Endothelial cell of umbilical vein (primary cell): ENCODE data around the gene ARL10. TPM values are rescaled to one million over a fixed set of nuclear protein-coding genes. Genes with fewer than 3 reads are reported as not detected.

ENCODE experiments used
- BruUV-seq: library from RNA; stranded (reverse); fragments of 400-500 nt; replicated peaks from 2 replicates; lab custom pipeline; 2021; lab: Mats Ljungman, UMichigan
- CTCF ChIA-PET: fragments of 300-600, 350-600 bp; sonication (Branson Sonifier 250); formaldehyde crosslinking; loops from one replicate; lab custom pipeline; 2021; ENCODE audit warnings: antibody characterized with exemption, inconsistent platforms; lab: Charles Lee
- POLR2A ChIA-PET: fragments of 300-600, 350-600 bp; sonication (Branson Sonifier 250); formaldehyde crosslinking; loops from one replicate; lab custom pipeline; 2021; ENCODE audit warnings: antibody characterized with exemption, inconsistent platforms; lab: Charles Lee
- DNase-seq: peaks from one replicate; pipeline ENCODE4 v3.0.0-alpha.2; 2011; ENCODE audit warnings: low read depth, low spot score
- FAIRE-seq: peaks from 2 replicates; lab custom pipeline; 2011; peaks lifted over from hg19 to GRCh38; lab: Jason Lieb, UNC
- H2AFZ ChIP-seq: 2 replicates; pipeline ENCODE4 v1.6.0; 2012; ENCODE audit warnings: low read depth, low read length, control low read depth, inconsistent platforms
- H3K27ac ChIP-seq: 2 replicates; pipeline ENCODE4 v1.5.1; 2011; ENCODE audit warnings: low read depth, mild to moderate bottlenecking, control low read depth, low read length, moderate library complexity; ENCODE audit not compliant: insufficient read depth
- H3K27me3 ChIP-seq, 2 experiments: 2 replicates each; pipeline versions ENCODE4 v1.6.0 to v1.6.1; 2011; ENCODE audit warnings: low read length in 2 of 2, mixed read lengths in 1 of 2; ENCODE audit not compliant: control insufficient read depth in 2 of 2, insufficient read depth in 2 of 2
- H3K36me3 ChIP-seq, 2 experiments: 2 replicates in 1 of 2; 3 replicates in 1 of 2; pipeline ENCODE4 v1.5.1; 2011; ENCODE audit warnings: low read length in 2 of 2, mild to moderate bottlenecking in 1 of 2, moderate library complexity in 1 of 2; ENCODE audit not compliant: control insufficient read depth in 2 of 2, insufficient read depth in 2 of 2; ENCODE audit errors: extremely low read depth in 1 of 2
- H3K4me1 ChIP-seq: 3 replicates; pipeline ENCODE4 v1.5.1; 2011; ENCODE audit warnings: mild to moderate bottlenecking, low read length; ENCODE audit not compliant: control insufficient read depth, insufficient read depth; ENCODE audit errors: extremely low read depth
- H3K4me2 ChIP-seq: 2 replicates; pipeline ENCODE4 v1.6.1; 2011; ENCODE audit warnings: low read length, control low read depth, mixed read lengths; ENCODE audit not compliant: insufficient read depth
- H3K4me3 ChIP-seq, 3 experiments: fragments of 200-600 bp in 1 of 3; sonication (generic), shearing (Covaris generic) in 1 of 3; replicated peaks in 1 of 3; 2 replicates each; pipeline ENCODE4 v1.5.1; 2011 to 2016; ENCODE audit warnings: control low read depth in 3 of 3, low read length in 3 of 3, mild to moderate bottlenecking in 2 of 3, inconsistent platforms in 1 of 3, low read depth in 1 of 3, moderate library complexity in 1 of 3; ENCODE audit not compliant: insufficient read depth in 1 of 3
- H3K79me2 ChIP-seq: 2 replicates; pipeline ENCODE4 v1.6.0; 2012; ENCODE audit warnings: low read length, inconsistent platforms; ENCODE audit not compliant: control insufficient read depth, insufficient read depth
- H3K9ac ChIP-seq: replicated peaks from 2 replicates; pipeline ENCODE3; 2011; ENCODE audit warnings: low read length, control low read depth; ENCODE audit not compliant: insufficient read depth; ENCODE audit errors: extremely low read depth
- H3K9me1 ChIP-seq: replicated peaks from 3 replicates; pipeline ENCODE4 v1.6.0; 2011; ENCODE audit warnings: mild to moderate bottlenecking, low read length; ENCODE audit not compliant: control insufficient read depth, insufficient read depth; ENCODE audit errors: extremely low read depth
- H3K9me3 ChIP-seq: replicated peaks from 2 replicates; pipeline ENCODE4 v1.5.1; 2012; ENCODE audit warnings: low read length, inconsistent platforms; ENCODE audit not compliant: control insufficient read depth, insufficient read depth
- H4K20me1 ChIP-seq: replicated peaks from 2 replicates; pipeline ENCODE3; 2011; ENCODE audit warnings: mild to moderate bottlenecking, low read length; ENCODE audit not compliant: control insufficient read depth, insufficient read depth; ENCODE audit errors: extremely low read depth
- EZH2 ChIP-seq: IDR thresholded peaks from 2 replicates; pipeline ENCODE4 v1.6.1; 2012; ENCODE audit warnings: borderline replicate concordance, low read depth, mild to moderate bottlenecking, moderate library complexity, low read length, inconsistent platforms; ENCODE audit not compliant: severe bottlenecking
- FOS ChIP-seq: IDR thresholded peaks from 2 replicates; pipeline ENCODE4 v1.6.1; 2011; ENCODE audit warnings: mild to moderate bottlenecking, low read length, moderate library complexity, borderline replicate concordance; ENCODE audit not compliant: insufficient read depth
- GATA2 ChIP-seq: IDR thresholded peaks from 2 replicates; pipeline ENCODE4 v1.7.0; 2011; ENCODE audit warnings: low read depth, mild to moderate bottlenecking, moderate library complexity, mixed read lengths, low read length; ENCODE audit not compliant: insufficient read length, insufficient read depth
- JUN ChIP-seq: IDR thresholded peaks from 2 replicates; pipeline ENCODE4 v1.6.1; 2011; ENCODE audit warnings: borderline replicate concordance, low read depth; ENCODE audit not compliant: insufficient read length, insufficient read depth
- MAX ChIP-seq: IDR thresholded peaks from 2 replicates; pipeline ENCODE4 v1.6.1; 2011; ENCODE audit not compliant: insufficient read depth, insufficient read length
- MYC ChIP-seq: IDR thresholded peaks from one replicate; pipeline ENCODE4 v1.6.1; 2011; ENCODE audit warnings: mild to moderate bottlenecking, low read depth, low read length
- POLR2A ChIP-seq: IDR thresholded peaks from 2 replicates; pipeline ENCODE4 v1.6.1; 2012; ENCODE audit warnings: low read depth, mild to moderate bottlenecking, control low read depth, low read length
- POLR2AphosphoS5 ChIP-seq: IDR thresholded peaks from 2 replicates; pipeline ENCODE4 v1.6.1; 2012; ENCODE audit warnings: low read depth, mild to moderate bottlenecking, control low read depth, low read length, moderate library complexity; ENCODE audit not compliant: insufficient read depth
- dilution Hi-C: fragments of 300-500 bp; cut with MboI; formaldehyde crosslinking; loops from one replicate; pipeline ENCODE4 v1.15.0; 2019; ENCODE audit warnings: low sequenced_read_pairs; ENCODE audit not compliant: extremely low pct_ligation_motif_present
- intact Hi-C: fragments of 100-400 bp; cut with micrococcal nuclease; formaldehyde crosslinking; loops from one replicate; pipeline ENCODE4 v1.10.0; 2022
- polyA plus RNA-seq, 4 experiments: library from polyadenylated mRNA; depleted of rRNA in 3 of 4; stranded (reverse) in 3 of 4; unstranded in 1 of 4; fragments of >200 nt; gene quantifications; 2 replicates each; pipeline versions ENCODE4 v1.2.1 to v1.2.3, GENCODE V29; 2011 to 2012; ENCODE audit warnings: missing spikeins in 1 of 4
- total RNA-seq: library from RNA; stranded (reverse); gene quantifications from 2 replicates; pipeline ENCODE4 v1.2.3, GENCODE V29; 2021
- TF ChIP-seq, protein P1 (sequence below), 2 donors: IDR thresholded peaks; 1 replicate in 1 of 2; 2 replicates in 1 of 2; pipeline ENCODE4 v1.5.1; 2011; ENCODE audit warnings: low read length in 2 of 2, mild to moderate bottlenecking in 2 of 2, moderate library complexity in 2 of 2, control low read depth in 1 of 2, inconsistent platforms in 1 of 2, low read depth in 1 of 2; ENCODE audit not compliant: insufficient read depth in 1 of 2; ENCODE audit errors: extremely low read depth in 1 of 2

The ARL10 gene
- total and polyA plus RNA-seq, 2 donors (not counting 3 experiments of a cell fraction or from before 2014, with no cell fraction given) = 7.7 to 20.7 TPM

GRCh38 chr5:176342158-176342483 is 23.2 kb upstream of the ARL10 start:
- ChIA-PET POLR2A (no interaction called here), CTCF (no interaction called here)
- no peak overlapping the region for H3K9ac ChIP-seq
- intact Hi-C loops (no loop called here), dilution Hi-C loops (no loop called here)
- H4K20me1 ChIP-seq = no peaks in the 10 kb centered on the region
- no peaks in the 10 kb centered on the region for H3K4me1 ChIP-seq
- FAIRE-seq (no peak), DNase-seq (no peak)
- BruUV-seq = no TSS peak
- H3K9me1 ChIP-seq = no peaks in the 10 kb centered on the region
- H3K4me2 ChIP-seq = no peak overlapping the region
- H2AFZ ChIP-seq = no peak overlapping the region
- no peaks in the 10 kb centered on the region for H3K27me3 ChIP-seq
- H3K79me2 ChIP-seq = no peaks in the 10 kb centered on the region
- peaks cover 5% of the 10 kb centered on the region in 2 experiments for H3K36me3 ChIP-seq
- H3K4me3 ChIP-seq = no peak overlapping the region
- no peak overlapping the region for H3K27ac ChIP-seq
- TF ChIP-seq MYC = no peak
- TF ChIP-seq MAX = no peak
- TF ChIP-seq, protein P1, sequence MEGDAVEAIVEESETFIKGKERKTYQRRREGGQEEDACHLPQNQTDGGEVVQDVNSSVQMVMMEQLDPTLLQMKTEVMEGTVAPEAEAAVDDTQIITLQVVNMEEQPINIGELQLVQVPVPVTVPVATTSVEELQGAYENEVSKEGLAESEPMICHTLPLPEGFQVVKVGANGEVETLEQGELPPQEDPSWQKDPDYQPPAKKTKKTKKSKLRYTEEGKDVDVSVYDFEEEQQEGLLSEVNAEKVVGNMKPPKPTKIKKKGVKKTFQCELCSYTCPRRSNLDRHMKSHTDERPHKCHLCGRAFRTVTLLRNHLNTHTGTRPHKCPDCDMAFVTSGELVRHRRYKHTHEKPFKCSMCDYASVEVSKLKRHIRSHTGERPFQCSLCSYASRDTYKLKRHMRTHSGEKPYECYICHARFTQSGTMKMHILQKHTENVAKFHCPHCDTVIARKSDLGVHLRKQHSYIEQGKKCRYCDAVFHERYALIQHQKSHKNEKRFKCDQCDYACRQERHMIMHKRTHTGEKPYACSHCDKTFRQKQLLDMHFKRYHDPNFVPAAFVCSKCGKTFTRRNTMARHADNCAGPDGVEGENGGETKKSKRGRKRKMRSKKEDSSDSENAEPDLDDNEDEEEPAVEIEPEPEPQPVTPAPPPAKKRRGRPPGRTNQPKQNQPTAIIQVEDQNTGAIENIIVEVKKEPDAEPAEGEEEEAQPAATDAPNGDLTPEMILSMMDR (IDR thresholded peaks at IDR 0.05; ENCODE audit: extremely low read depth in 1 of 2, insufficient read depth in 1 of 2, low read depth in 1 of 2, low read length in 2 of 2) = no peak
- TF ChIP-seq JUN = no peak
- TF ChIP-seq EZH2 = no peak
- TF ChIP-seq GATA2 = no peak
- no peak for TF ChIP-seq FOS
- TF ChIP-seq POLR2AphosphoS5 = no peak
- no peak for TF ChIP-seq POLR2A
- H3K9me3 ChIP-seq = no peaks in the 10 kb centered on the region
